Measurements from ENCODE around the gene PTPRM. TPM values are rescaled to one million over a fixed set of nuclear protein-coding genes. Genes with fewer than 3 reads are reported as not detected.

PTPRM gene
- total RNA-seq, 1 experiment from 2014 or later = 1.6 TPM

- no peak overlapping the region for H3K27ac ChIP-seq (ENCODE audit: low read length)
- no TSS peak for BruUV-seq (replicated peaks)
- ChIA-PET POLR2A (no interaction called here), CTCF (no interaction called here)
- no peaks in the 10 kb centered on the region for H3K9me3 ChIP-seq (ENCODE audit: control insufficient read depth, insufficient read depth, low read depth, low read length)
- H3K36me3 ChIP-seq (ENCODE audit: control insufficient read depth, insufficient read depth, low read length) = no peaks in the 10 kb centered on the region
- H3K4me3 ChIP-seq (ENCODE audit: low read depth in 2 of 2, low read length in 2 of 2) = no peak overlapping the region
- TF ChIP-seq POLR2AphosphoS5 (IDR thresholded peaks at IDR 0.05; ENCODE audit: low read depth, low read length) = no peak
- in situ Hi-C loops (cut with HindIII; ENCODE audit: low pct_unique_long_range_greater_than_20kb, low sequenced_read_pairs) = no loop called here
- no peak for ATAC-seq
- H3K27me3 ChIP-seq (ENCODE audit: control insufficient read depth, insufficient read depth, low read length) = no peaks in the 10 kb centered on the region
- intact Hi-C loops (cut with micrococcal nuclease; ENCODE audit: unreplicated experiment) = no loop called here
- DNase-seq (ENCODE audit: low read depth, low spot score) = no peak
- H3K4me1 ChIP-seq (ENCODE audit: control insufficient read depth, insufficient read depth, low read length) = no peaks in the 10 kb centered on the region
These were observed 596.3 kb downstream of the PTPRM start for GRCh38 chr18:8163286-8163959.

GRCh38 chr18:8165095-8165494, 598.0 kb downstream of the PTPRM start:
- CTCF ChIA-PET = no interaction called here
- no peaks in the 10 kb centered on the region for H3K27me3 ChIP-seq (ENCODE audit: control insufficient read depth, insufficient read depth, low read length)
- no peaks in the 10 kb centered on the region for H3K9me3 ChIP-seq (ENCODE audit: control insufficient read depth, insufficient read depth, low read depth, low read length)
- H3K36me3 ChIP-seq (ENCODE audit: control insufficient read depth, insufficient read depth, low read length) = no peaks in the 10 kb centered on the region
- H3K4me1 ChIP-seq (ENCODE audit: control insufficient read depth, insufficient read depth, low read length) = no peaks in the 10 kb centered on the region
- DNase-seq (ENCODE audit: low read depth, low spot score) (no peak), ATAC-seq (no peak)
- in situ Hi-C loops (cut with HindIII; ENCODE audit: low pct_unique_long_range_greater_than_20kb, low sequenced_read_pairs) = no loop called here
- intact Hi-C loops (cut with micrococcal nuclease; ENCODE audit: unreplicated experiment) = no loop called here
- H3K4me3 ChIP-seq (ENCODE audit: low read depth in 2 of 2, low read length in 2 of 2) = no peak overlapping the region
- no peak for TF ChIP-seq SIN3A (IDR thresholded peaks at IDR 0.05; ENCODE audit: borderline replicate concordance, insufficient read depth, low read depth, low read length)
- TF ChIP-seq POLR2AphosphoS5 (IDR thresholded peaks at IDR 0.05; ENCODE audit: low read depth, low read length) = no peak
- TF ChIP-seq TCF7L2 (IDR thresholded peaks at IDR 0.05; ENCODE audit: low read depth, low read length) = no peak
- no peak for TF ChIP-seq REST (IDR thresholded peaks at IDR 0.05; ENCODE audit: insufficient read depth in 1 of 2, low read depth in 2 of 2, low read length in 1 of 2)
- no peak for TF ChIP-seq CTCF (IDR thresholded peaks at IDR 0.05)
- H3K27ac ChIP-seq (ENCODE audit: low read length) = no peak overlapping the region
- BruUV-seq (replicated peaks) = no TSS peak
- POLR2A ChIA-PET = no interaction called here

GRCh38 chr18:8167026-8167425, 599.9 kb downstream of the PTPRM start:
- BruUV-seq (replicated peaks) = no TSS peak
- H3K27me3 ChIP-seq (ENCODE audit: control insufficient read depth, insufficient read depth, low read length) = no peaks in the 10 kb centered on the region
- TF ChIP-seq SIN3A (IDR thresholded peaks at IDR 0.05; ENCODE audit: borderline replicate concordance, insufficient read depth, low read depth, low read length) = no peak
- no peak for TF ChIP-seq CTCF (IDR thresholded peaks at IDR 0.05)
- no peak for TF ChIP-seq REST (IDR thresholded peaks at IDR 0.05; ENCODE audit: insufficient read depth in 1 of 2, low read depth in 2 of 2, low read length in 1 of 2)
- TF ChIP-seq POLR2AphosphoS5 (IDR thresholded peaks at IDR 0.05; ENCODE audit: low read depth, low read length) = no peak
- ATAC-seq = no peak
- in situ Hi-C loops (cut with HindIII; ENCODE audit: low pct_unique_long_range_greater_than_20kb, low sequenced_read_pairs) = no loop called here
- no peaks in the 10 kb centered on the region for H3K4me1 ChIP-seq (ENCODE audit: control insufficient read depth, insufficient read depth, low read length)
- H3K4me3 ChIP-seq (ENCODE audit: low read depth in 2 of 2, low read length in 2 of 2) = no peak overlapping the region
- no peak for DNase-seq (ENCODE audit: low read depth, low spot score)
- no peaks in the 10 kb centered on the region for H3K36me3 ChIP-seq (ENCODE audit: control insufficient read depth, insufficient read depth, low read length)
- POLR2A ChIA-PET = no interaction called here
- no peaks in the 10 kb centered on the region for H3K9me3 ChIP-seq (ENCODE audit: control insufficient read depth, insufficient read depth, low read depth, low read length)
- H3K27ac ChIP-seq (ENCODE audit: low read length) = no peak overlapping the region
- intact Hi-C loops (cut with micrococcal nuclease; ENCODE audit: unreplicated experiment) = no loop called here
- CTCF ChIA-PET = no interaction called here

Data from Panc1 (cell line).